WTC11 (cell line): ENCODE measurements around the gene GALNTL6.

Source experiments
- CREB1 ChIP-seq: sonication (generic); formaldehyde crosslinking; IDR thresholded peaks from 2 replicates; pipeline ENCODE4 v1.8.0; 2023; ENCODE audit warnings: mild to moderate bottlenecking, missing genetic modification reagents
- ETV6 ChIP-seq: sonication (generic); formaldehyde crosslinking; IDR thresholded peaks from 2 replicates; pipeline ENCODE4 v1.8.1; 2022; ENCODE audit warnings: mild to moderate bottlenecking, missing genetic modification reagents
- FOXK1 ChIP-seq: sonication (generic); formaldehyde crosslinking; IDR thresholded peaks from 2 replicates; pipeline ENCODE4 v1.8.0; 2022; ENCODE audit warnings: mild to moderate bottlenecking, moderate library complexity, missing genetic modification reagents
- FOXP1 ChIP-seq: sonication (generic); formaldehyde crosslinking; IDR thresholded peaks from 2 replicates; pipeline ENCODE4 v1.8.0; 2022; ENCODE audit warnings: missing genetic modification reagents, mild to moderate bottlenecking, moderate library complexity, borderline replicate concordance
- NR3C1 ChIP-seq: sonication (generic); formaldehyde crosslinking; conservative IDR thresholded peaks from 2 replicates; pipeline ENCODE4 v1.8.1; 2023; ENCODE audit warnings: low read depth, mild to moderate bottlenecking, missing genetic modification reagents
- ZNF263 ChIP-seq: sonication (generic); formaldehyde crosslinking; IDR thresholded peaks from 2 replicates; pipeline ENCODE4 v1.8.1; 2022; ENCODE audit warnings: low read depth, mild to moderate bottlenecking, moderate library complexity, missing genetic modification reagents
- TF ChIP-seq, protein P1 (sequence below): fragments of 200-600 bp; IDR thresholded peaks from 2 replicates; pipeline ENCODE4 v1.8.0; 2022; ENCODE audit warnings: antibody characterized with exemption
- TF ChIP-seq, protein P2 (sequence below): sonication (generic); formaldehyde crosslinking; IDR thresholded peaks from 2 replicates; pipeline ENCODE4 v1.8.1; 2023; ENCODE audit warnings: mild to moderate bottlenecking, missing genetic modification reagents, moderate library complexity
- TF ChIP-seq, protein P3 (sequence below): sonication (generic); formaldehyde crosslinking; conservative IDR thresholded peaks from 2 replicates; pipeline ENCODE4 v1.8.1; 2022; ENCODE audit warnings: mild to moderate bottlenecking, missing genetic modification reagents

DNA sequence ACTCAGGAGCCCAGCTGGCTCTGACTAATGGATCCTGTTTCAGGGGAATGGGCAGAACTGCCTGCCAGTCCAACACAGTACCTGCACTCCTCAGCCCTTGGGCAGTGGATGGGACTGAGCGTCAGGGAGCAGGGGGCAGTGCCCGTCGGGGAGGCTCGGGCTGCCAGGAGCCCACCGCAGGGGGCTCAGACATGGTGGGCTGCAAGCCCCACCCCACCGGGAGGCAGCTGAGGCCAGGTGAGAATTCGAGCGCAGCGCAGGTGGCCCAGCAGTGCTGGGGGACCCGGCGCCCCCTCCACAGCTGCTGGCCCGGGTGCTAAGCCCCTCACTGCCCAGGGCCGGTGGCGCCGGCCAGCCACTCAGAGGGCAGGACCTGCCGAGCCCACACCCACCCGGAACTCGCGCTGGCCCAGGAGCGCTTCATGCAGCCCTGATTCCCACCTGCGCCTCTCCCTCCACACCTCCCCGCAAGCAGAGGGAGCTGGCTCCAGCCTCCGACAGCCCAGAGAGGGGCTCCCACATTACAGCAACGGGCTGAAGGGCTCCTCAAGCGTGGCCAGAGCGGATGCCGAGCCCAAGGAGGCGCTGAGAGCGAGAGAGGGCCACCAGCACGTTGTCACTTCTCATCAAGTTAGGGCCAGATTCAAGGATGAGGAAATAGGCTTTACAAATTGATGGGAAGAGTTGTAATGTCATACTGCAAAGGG, 668.8 kb downstream of the GALNTL6 start:
- TF ChIP-seq CREB1 (CRISPR knock-in tag) (no peak), FOXK1 (no peak), ZNF263 (no peak), ETV6 (CRISPR knock-in tag) (no peak), NR3C1 (CRISPR knock-in tag) (no peak), FOXP1 (CRISPR knock-in tag) (no peak)
- TF ChIP-seq, protein P1, sequence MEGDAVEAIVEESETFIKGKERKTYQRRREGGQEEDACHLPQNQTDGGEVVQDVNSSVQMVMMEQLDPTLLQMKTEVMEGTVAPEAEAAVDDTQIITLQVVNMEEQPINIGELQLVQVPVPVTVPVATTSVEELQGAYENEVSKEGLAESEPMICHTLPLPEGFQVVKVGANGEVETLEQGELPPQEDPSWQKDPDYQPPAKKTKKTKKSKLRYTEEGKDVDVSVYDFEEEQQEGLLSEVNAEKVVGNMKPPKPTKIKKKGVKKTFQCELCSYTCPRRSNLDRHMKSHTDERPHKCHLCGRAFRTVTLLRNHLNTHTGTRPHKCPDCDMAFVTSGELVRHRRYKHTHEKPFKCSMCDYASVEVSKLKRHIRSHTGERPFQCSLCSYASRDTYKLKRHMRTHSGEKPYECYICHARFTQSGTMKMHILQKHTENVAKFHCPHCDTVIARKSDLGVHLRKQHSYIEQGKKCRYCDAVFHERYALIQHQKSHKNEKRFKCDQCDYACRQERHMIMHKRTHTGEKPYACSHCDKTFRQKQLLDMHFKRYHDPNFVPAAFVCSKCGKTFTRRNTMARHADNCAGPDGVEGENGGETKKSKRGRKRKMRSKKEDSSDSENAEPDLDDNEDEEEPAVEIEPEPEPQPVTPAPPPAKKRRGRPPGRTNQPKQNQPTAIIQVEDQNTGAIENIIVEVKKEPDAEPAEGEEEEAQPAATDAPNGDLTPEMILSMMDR: no peak
- TF ChIP-seq, protein P2, sequence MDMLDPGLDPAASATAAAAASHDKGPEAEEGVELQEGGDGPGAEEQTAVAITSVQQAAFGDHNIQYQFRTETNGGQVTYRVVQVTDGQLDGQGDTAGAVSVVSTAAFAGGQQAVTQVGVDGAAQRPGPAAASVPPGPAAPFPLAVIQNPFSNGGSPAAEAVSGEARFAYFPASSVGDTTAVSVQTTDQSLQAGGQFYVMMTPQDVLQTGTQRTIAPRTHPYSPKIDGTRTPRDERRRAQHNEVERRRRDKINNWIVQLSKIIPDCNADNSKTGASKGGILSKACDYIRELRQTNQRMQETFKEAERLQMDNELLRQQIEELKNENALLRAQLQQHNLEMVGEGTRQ (CRISPR knock-in tag): no peak
- TF ChIP-seq, protein P3, sequence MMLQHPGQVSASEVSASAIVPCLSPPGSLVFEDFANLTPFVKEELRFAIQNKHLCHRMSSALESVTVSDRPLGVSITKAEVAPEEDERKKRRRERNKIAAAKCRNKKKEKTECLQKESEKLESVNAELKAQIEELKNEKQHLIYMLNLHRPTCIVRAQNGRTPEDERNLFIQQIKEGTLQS (CRISPR knock-in tag): no peak
